Endodermal cell (in vitro differentiated cells): Measurements from ENCODE around the gene APOA5. TPM values are rescaled to one million over a fixed set of nuclear protein-coding genes. Genes with fewer than 3 reads are reported as not detected.

Experiments used
- DNase-seq: peaks from one replicate; pipeline ENCODE4 v3.0.0-alpha.2; 2017
- H3K27ac ChIP-seq: 2 replicates; pipeline ENCODE4 v1.5.1; 2013; ENCODE audit warnings: mild to moderate bottlenecking, low read depth, low read length, moderate library complexity
- H3K27me3 ChIP-seq: 2 replicates; pipeline ENCODE4 v1.6.1; 2013; ENCODE audit warnings: mild to moderate bottlenecking, low read length, moderate library complexity; ENCODE audit not compliant: insufficient read depth, control insufficient read depth, poor library complexity, severe bottlenecking
- H3K36me3 ChIP-seq: 2 replicates; pipeline ENCODE4 v1.7.0; 2013; ENCODE audit warnings: mild to moderate bottlenecking, low read length, moderate library complexity; ENCODE audit not compliant: control insufficient read depth, insufficient read depth
- H3K4me1 ChIP-seq: one replicate; pipeline ENCODE4 v1.7.0; 2013; ENCODE audit warnings: low read length; ENCODE audit not compliant: control insufficient read depth, insufficient read depth
- H3K4me3 ChIP-seq: 2 replicates; pipeline ENCODE4 v1.5.1; 2013; ENCODE audit warnings: mild to moderate bottlenecking, low read length, moderate library complexity
- H3K9ac ChIP-seq: 2 replicates; pipeline ENCODE4 v1.6.1; 2013; ENCODE audit warnings: mild to moderate bottlenecking, low read length, moderate library complexity; ENCODE audit not compliant: poor library complexity, severe bottlenecking; ENCODE audit errors: extremely low read depth
- H3K9me3 ChIP-seq: 2 replicates; pipeline ENCODE4 v1.6.1; 2013; ENCODE audit warnings: mild to moderate bottlenecking, low read length, moderate library complexity; ENCODE audit not compliant: control insufficient read depth
- H3K27ac Mint-ChIP-seq: 2 replicates; pipeline ENCODE4 v1.8.0; 2020; ENCODE audit warnings: mixed read lengths
- H3K27me3 Mint-ChIP-seq: 2 replicates; pipeline ENCODE4 v1.8.0; 2021; ENCODE audit warnings: mild to moderate bottlenecking, mixed read lengths; ENCODE audit not compliant: insufficient read depth
- H3K36me3 Mint-ChIP-seq: 2 replicates; pipeline ENCODE4 v1.8.0; 2020; ENCODE audit warnings: low read depth, mixed read lengths
- H3K4me1 Mint-ChIP-seq: 2 replicates; pipeline ENCODE4 v1.8.0; 2020; ENCODE audit warnings: mixed read lengths
- H3K4me3 Mint-ChIP-seq: 2 replicates; pipeline ENCODE4 v1.8.0; 2020; ENCODE audit warnings: mild to moderate bottlenecking, moderate library complexity, mixed read lengths
- H3K9me3 Mint-ChIP-seq: 2 replicates; pipeline ENCODE4 v1.8.0; 2020; ENCODE audit warnings: mild to moderate bottlenecking, mixed read lengths
- CTCF ChIP-seq: fragments of 200-600 bp; sonication (generic); conservative IDR thresholded peaks from 2 replicates; pipeline ENCODE4 v1.5.0; 2021; ENCODE audit warnings: antibody characterized with exemption, mild to moderate bottlenecking
- WGBS, 2 experiments: methylation state at CpG; one replicate each; pipeline versions ENCODE4 v1.1.5 to v1.1.7; 2013; ENCODE audit warnings: missing lambda C conversion rate in 2 of 2, mixed read lengths in 1 of 2; ENCODE audit not compliant: insufficient coverage in 1 of 2, insufficient read length in 1 of 2; 5-methylcytosine and 5-hydroxymethylcytosine counted together
- total RNA-seq, 2 donors: library from RNA; stranded (reverse); fragmentation: NEBNext Ultra II Directional in 1 of 2; extraction: Animal tissue kit (Norgen Biotek cat#: 25700) in 1 of 2; gene quantifications; 2 replicates in 1 of 2; 3 replicates in 1 of 2; pipeline ENCODE4 v1.2.1, GENCODE V29; 2021

APOA5 gene
- total RNA-seq, 2 donors from 2014 or later = not detected

GRCh38 chr11:116787436-116787785, 4.3 kb downstream of the APOA5 start:
- Histone ChIP-seq H3K27me3 (peaks cover 6% of the 10 kb centered on the region), H3K36me3 (peaks cover 43% of the 10 kb centered on the region), H3K9ac (peak overlapping the region; percentile 66), H3K9me3 (no peaks in the 10 kb centered on the region), H3K4me3 (peak overlapping the region; percentile 93), H3K4me1 (peaks cover 5% of the 10 kb centered on the region), H3K27ac (no peak overlapping the region)
- H3K4me1 Mint-ChIP-seq = peaks cover 16% of the 10 kb centered on the region
- H3K4me3 Mint-ChIP-seq = peak overlapping the region; percentile 95
- H3K36me3 Mint-ChIP-seq = peaks cover 46% of the 10 kb centered on the region
- no peak for DNase-seq
- H3K9me3 Mint-ChIP-seq = no peaks in the 10 kb centered on the region
- 0% methylated on average over 1 to 14 of the region's 15 CpGs for WGBS, 2 experiments
- H3K27me3 Mint-ChIP-seq = peaks cover 27% of the 10 kb centered on the region
- H3K27ac Mint-ChIP-seq = peak overlapping the region; percentile 35
- TF ChIP-seq CTCF = no peak

- H3K27me3 ChIP-seq = peaks cover 6% of the 10 kb centered on the region
- H3K9ac ChIP-seq = peak overlapping the region; percentile 66
- WGBS, 2 experiments = 57 to 91% methylated on average over 1 to 5 of the region's 5 CpGs
- H3K9me3 ChIP-seq = no peaks in the 10 kb centered on the region
- peaks cover 5% of the 10 kb centered on the region for H3K4me1 ChIP-seq
- TF ChIP-seq CTCF = no peak
- no peak for DNase-seq
- Mint-ChIP-seq H3K36me3 (peaks cover 51% of the 10 kb centered on the region), H3K27ac (no peak overlapping the region), H3K4me3 (peak overlapping the region; percentile 95), H3K9me3 (no peaks in the 10 kb centered on the region), H3K27me3 (peaks cover 27% of the 10 kb centered on the region), H3K4me1 (peaks cover 15% of the 10 kb centered on the region)
- peak overlapping the region; percentile 93 for H3K4me3 ChIP-seq
- peaks cover 48% of the 10 kb centered on the region for H3K36me3 ChIP-seq
- H3K27ac ChIP-seq = no peak overlapping the region
These were observed 4.7 kb downstream of the APOA5 start for GRCh38 chr11:116786966-116787365.

- Histone ChIP-seq H3K27me3 (peaks cover 6% of the 10 kb centered on the region), H3K27ac (no peak overlapping the region), H3K36me3 (peaks cover 54% of the 10 kb centered on the region), H3K4me3 (peak overlapping the region; percentile 93), H3K9ac (no peak overlapping the region), H3K9me3 (no peaks in the 10 kb centered on the region), H3K4me1 (peaks cover 5% of the 10 kb centered on the region)
- H3K4me3 Mint-ChIP-seq = peak overlapping the region; percentile 95
- H3K4me1 Mint-ChIP-seq = peaks cover 15% of the 10 kb centered on the region
- no peak overlapping the region for H3K27ac Mint-ChIP-seq
- no peak for DNase-seq
- WGBS, 2 experiments = 84 to 90% methylated on average over 2 of the region's 2 CpGs
- no peak for TF ChIP-seq CTCF
- peaks cover 27% of the 10 kb centered on the region for H3K27me3 Mint-ChIP-seq
- no peaks in the 10 kb centered on the region for H3K9me3 Mint-ChIP-seq
- H3K36me3 Mint-ChIP-seq = peaks cover 56% of the 10 kb centered on the region
These were observed 5.4 kb downstream of the APOA5 start for GRCh38 chr11:116786326-116786725.
